WI38 (cell line): ENCODE measurements around the gene EXOC4.
"Not testable (repeated sequence)": the region's sequence is repeated elsewhere in the genome, so short reads cannot be mapped to it uniquely, and the experiment has no call there.

Experiments used
- H3K4me3 ChIP-seq: 2 replicates; pipeline ENCODE4 v1.5.1; 2011; ENCODE audit warnings: low read depth, mild to moderate bottlenecking, control low read depth, low read length
- TF ChIP-seq, protein P1 (sequence below): IDR thresholded peaks from 2 replicates; pipeline ENCODE4 v1.5.1; 2012; ENCODE audit warnings: low read depth, mild to moderate bottlenecking, control low read depth, low read length

The EXOC4 gene

DNA sequence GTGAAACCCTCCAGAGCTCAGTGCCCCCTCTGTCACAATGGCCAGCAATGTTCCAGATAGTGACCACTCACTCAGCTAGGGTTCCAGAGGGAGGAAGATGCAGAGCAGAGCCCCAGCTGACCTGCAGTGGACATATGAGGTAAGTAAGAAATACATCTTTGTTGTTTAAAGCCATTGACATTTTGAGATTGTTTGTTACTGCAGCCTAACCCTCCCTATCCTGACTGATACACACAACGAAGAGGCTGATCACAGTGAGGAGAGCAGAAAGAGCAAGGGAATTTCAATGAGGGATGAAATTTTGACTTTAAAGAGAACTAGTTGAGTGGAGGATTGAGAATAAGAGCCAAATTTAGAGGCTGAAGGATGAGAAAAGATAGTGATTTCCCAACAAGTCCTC is 822.9 kb downstream of the EXOC4 start:
- TF ChIP-seq, protein P1, sequence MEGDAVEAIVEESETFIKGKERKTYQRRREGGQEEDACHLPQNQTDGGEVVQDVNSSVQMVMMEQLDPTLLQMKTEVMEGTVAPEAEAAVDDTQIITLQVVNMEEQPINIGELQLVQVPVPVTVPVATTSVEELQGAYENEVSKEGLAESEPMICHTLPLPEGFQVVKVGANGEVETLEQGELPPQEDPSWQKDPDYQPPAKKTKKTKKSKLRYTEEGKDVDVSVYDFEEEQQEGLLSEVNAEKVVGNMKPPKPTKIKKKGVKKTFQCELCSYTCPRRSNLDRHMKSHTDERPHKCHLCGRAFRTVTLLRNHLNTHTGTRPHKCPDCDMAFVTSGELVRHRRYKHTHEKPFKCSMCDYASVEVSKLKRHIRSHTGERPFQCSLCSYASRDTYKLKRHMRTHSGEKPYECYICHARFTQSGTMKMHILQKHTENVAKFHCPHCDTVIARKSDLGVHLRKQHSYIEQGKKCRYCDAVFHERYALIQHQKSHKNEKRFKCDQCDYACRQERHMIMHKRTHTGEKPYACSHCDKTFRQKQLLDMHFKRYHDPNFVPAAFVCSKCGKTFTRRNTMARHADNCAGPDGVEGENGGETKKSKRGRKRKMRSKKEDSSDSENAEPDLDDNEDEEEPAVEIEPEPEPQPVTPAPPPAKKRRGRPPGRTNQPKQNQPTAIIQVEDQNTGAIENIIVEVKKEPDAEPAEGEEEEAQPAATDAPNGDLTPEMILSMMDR = no peak
- H3K4me3 ChIP-seq = no peak overlapping the region

DNA sequence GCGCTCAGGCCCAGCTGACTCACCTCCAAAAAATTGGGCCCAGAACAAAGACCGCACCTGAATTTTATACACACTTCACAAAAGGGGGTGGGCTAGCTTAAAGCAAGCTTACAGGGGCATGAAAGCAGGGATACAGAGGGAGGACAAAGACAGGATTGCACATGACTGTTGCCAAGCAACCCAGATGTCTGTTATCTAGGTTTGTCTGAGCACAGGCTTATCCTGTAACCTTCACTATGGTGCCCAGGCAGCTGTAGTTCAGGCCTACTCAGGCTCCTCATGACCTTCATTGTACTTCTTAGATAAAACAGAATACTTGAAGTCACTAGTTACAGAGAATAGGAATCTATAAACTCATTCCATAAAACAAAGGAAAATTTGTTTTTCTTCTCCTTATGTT is 824.7 kb downstream of the EXOC4 start:
- H3K4me3 ChIP-seq = not testable (repeated sequence)

DNA sequence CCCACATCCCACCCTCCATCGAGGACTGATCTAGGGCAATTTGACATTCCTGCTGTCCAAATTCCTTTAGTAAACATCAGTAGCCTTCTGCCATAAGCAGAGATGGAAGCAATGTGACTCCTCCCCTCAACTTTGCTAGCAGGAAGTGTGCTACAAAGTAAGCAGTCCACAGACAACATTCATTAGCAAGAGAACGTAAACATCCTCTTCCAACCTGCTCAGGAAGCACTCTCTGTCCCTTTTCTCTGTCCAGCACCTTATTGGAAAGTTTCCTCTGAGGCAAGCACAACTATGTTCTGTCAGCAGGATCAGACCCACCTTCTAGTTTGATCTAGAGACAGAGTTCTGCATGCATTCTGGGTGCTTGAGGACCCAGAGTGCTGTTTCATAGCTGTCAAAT is 826.1 kb downstream of the EXOC4 start:
- TF ChIP-seq, protein P1 = no peak
- no peak overlapping the region for H3K4me3 ChIP-seq

DNA sequence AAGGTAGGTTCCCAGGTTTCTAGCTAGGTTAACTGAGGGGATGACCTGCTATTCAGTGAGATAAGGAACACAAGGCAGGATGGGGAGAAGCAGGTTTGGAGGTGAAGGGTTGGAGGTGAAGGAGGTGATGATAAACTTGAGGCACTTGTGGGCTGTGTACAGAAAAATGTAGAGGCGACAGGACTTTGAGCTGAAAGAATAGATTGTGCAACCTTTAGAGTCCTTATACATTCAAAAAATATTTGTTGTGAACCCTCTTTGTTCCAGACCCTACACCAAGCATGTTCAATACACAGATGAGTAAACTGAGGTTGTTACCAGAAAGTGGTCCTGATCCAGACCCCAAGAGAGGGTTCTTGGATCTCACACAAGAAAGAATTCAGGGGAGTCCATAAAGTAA is 828.8 kb downstream of the EXOC4 start:
- no peak overlapping the region for H3K4me3 ChIP-seq
- TF ChIP-seq, protein P1 = no peak

DNA sequence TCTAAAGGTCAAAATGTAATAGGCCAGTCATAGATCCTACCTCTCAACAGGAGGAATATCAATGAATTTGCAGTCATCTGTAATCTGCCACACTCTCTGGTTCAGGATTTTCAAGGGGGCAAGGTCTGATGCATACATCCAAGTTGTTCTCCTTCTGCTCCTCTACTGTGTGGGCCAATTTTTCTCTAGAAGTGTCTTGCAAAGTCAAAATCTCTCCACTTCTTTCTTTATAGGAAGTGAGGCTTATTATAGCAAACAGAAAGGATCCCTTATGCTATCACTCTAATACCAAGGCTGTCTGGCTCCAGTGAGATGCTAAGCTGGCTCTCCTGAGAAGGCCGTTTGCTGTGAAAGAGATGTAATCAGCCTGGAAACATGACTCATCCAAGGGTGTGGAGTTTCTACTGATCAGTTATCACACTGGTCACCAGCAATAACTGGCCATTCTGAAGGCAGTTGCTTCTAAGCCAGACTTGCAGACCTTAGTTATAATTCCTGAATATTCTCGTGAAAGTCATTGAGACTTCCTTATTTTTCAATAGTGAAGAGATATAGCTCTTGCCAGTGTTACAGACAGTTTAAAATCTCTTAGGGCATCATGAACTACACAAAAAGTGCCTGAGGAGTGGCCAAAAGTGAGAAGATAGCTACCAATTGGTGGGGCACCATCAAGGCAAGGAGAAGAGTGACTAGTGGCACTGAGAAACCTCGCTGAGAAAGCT is 831.0 kb downstream of the EXOC4 start:
- H3K4me3 ChIP-seq = no peak overlapping the region
- TF ChIP-seq, protein P1 = no peak

DNA sequence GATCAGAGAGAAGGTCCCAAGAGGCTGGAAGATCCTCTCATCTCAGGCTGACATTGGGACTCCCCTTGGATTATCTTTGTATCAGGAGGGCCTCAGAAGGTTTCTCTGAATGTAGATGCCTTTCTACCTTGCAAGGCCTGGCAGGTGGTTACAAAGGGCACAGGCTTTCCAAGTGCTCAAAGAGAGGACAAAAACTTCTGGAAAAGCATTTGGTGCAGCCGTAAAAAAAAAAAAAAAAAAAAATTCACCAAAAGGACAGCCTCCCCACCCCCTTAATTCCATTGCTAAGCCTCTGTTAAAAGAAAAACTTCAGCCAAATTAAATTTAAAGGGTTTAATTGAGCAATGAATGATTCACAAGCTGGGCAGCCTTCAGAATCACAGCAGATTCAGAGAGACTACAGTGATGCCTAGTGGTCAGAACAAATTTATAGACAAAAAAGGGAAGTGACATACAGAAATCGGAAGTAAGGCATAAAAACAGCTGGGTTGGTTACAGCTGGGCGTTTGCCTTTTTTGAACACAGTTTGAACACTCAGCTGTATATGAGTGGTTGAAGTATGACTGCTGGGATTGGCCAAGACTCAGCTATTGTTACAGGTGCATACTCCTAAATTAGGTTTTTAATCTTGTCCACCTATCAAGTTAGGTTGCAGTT is 831.7 kb downstream of the EXOC4 start:
- H3K4me3 ChIP-seq = no peak overlapping the region
- TF ChIP-seq, protein P1 = no peak

DNA sequence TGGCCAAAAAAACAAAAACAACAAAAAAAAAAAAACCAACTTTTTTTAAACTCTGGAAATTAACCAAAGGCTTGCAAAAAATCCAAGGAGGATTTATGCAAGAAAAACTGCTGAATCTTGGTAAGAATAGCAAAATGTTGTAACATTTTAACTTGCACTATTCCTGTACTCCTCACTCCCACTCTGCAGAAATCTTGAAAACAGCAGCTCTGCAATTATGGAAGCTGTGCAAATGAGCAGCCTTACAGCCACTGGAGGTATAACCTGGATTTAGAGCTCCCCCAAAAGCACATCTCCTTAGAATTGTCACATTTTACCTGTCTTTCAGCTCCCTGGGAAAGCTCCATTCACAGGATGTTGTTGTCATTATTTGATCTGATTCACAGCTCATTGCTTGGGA is 832.4 kb downstream of the EXOC4 start:
- TF ChIP-seq, protein P1 = no peak
- no peak overlapping the region for H3K4me3 ChIP-seq
